Chondrocyte (in vitro differentiated cells): ENCODE measurements around the gene CST4. TPM values are rescaled to one million over a fixed set of nuclear protein-coding genes. Genes with fewer than 3 reads are reported as not detected.
A peak's percentile ranks its signal among the peaks of the same experiment; 100 is the strongest.
"Not testable (repeated sequence)": the region's sequence is repeated elsewhere in the genome, so short reads cannot be mapped to it uniquely, and the experiment has no call there.

Source experiments
- DNase-seq: peaks from one replicate; pipeline ENCODE4 v3.0.0; 2021; ENCODE audit warnings: mixed read lengths, low spot score
- H3K27ac Mint-ChIP-seq: one replicate; pipeline ENCODE4 v1.8.0; 2021; ENCODE audit warnings: mild to moderate bottlenecking, moderate library complexity, mixed read lengths; ENCODE audit not compliant: unreplicated experiment
- H3K27me3 Mint-ChIP-seq: 2 replicates; pipeline ENCODE4 v1.8.0; 2021; ENCODE audit warnings: low read depth, mixed read lengths
- H3K36me3 Mint-ChIP-seq: 2 replicates; pipeline ENCODE4 v1.8.0; 2021; ENCODE audit warnings: low read depth, mixed read lengths
- H3K4me1 Mint-ChIP-seq: 2 replicates; pipeline ENCODE4 v1.8.0; 2021; ENCODE audit warnings: low read depth, mild to moderate bottlenecking, mixed read lengths
- H3K4me3 Mint-ChIP-seq: one replicate; pipeline ENCODE4 v1.8.0; 2021; ENCODE audit warnings: mild to moderate bottlenecking, moderate library complexity, mixed read lengths; ENCODE audit not compliant: unreplicated experiment
- H3K9me3 Mint-ChIP-seq: 2 replicates; pipeline ENCODE4 v1.8.0; 2021; ENCODE audit warnings: low read depth, mixed read lengths
- total RNA-seq: library from RNA; stranded (reverse); gene quantifications from 3 replicates; pipeline ENCODE4 v1.2.1, GENCODE V29; 2021
- TF ChIP-seq, protein P1 (sequence below): fragments of 200-600 bp; sonication (generic); IDR thresholded peaks from 2 replicates; pipeline ENCODE4 v1.5.0; 2021; ENCODE audit warnings: antibody characterized with exemption, mild to moderate bottlenecking, moderate library complexity

CST4 gene
- total RNA-seq, 1 donor from 2014 or later, result not detected

DNA sequence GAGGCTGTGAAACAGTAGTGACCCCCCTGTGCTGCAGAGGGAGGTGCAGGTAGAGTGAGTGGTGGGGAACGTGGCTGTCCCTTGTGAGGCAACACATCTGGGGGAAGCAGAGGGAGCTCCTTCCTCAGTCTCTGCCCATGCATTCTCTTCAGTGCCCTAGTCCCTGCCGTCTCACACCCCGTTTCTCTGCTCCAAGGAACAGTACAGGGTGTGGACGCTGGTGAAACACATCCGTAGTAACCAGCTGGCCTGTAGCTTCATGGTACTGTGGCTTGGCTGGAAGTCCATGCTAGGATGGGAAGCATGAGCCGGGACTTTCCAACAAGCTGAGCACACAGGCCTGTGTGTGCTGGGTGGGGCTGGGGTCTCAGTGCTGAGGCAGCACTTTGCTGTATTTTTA, 25.7 kb downstream of the CST4 start:
- Mint-ChIP-seq H3K27me3 (no peaks in the 10 kb centered on the region), H3K4me3 (no peak overlapping the region), H3K9me3 (no peaks in the 10 kb centered on the region), H3K27ac (no peak overlapping the region), H3K36me3 (no peaks in the 10 kb centered on the region), H3K4me1 (peaks cover 23% of the 10 kb centered on the region)
- TF ChIP-seq, protein P1, sequence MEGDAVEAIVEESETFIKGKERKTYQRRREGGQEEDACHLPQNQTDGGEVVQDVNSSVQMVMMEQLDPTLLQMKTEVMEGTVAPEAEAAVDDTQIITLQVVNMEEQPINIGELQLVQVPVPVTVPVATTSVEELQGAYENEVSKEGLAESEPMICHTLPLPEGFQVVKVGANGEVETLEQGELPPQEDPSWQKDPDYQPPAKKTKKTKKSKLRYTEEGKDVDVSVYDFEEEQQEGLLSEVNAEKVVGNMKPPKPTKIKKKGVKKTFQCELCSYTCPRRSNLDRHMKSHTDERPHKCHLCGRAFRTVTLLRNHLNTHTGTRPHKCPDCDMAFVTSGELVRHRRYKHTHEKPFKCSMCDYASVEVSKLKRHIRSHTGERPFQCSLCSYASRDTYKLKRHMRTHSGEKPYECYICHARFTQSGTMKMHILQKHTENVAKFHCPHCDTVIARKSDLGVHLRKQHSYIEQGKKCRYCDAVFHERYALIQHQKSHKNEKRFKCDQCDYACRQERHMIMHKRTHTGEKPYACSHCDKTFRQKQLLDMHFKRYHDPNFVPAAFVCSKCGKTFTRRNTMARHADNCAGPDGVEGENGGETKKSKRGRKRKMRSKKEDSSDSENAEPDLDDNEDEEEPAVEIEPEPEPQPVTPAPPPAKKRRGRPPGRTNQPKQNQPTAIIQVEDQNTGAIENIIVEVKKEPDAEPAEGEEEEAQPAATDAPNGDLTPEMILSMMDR, result no peak
- DNase-seq, result no peak

DNA sequence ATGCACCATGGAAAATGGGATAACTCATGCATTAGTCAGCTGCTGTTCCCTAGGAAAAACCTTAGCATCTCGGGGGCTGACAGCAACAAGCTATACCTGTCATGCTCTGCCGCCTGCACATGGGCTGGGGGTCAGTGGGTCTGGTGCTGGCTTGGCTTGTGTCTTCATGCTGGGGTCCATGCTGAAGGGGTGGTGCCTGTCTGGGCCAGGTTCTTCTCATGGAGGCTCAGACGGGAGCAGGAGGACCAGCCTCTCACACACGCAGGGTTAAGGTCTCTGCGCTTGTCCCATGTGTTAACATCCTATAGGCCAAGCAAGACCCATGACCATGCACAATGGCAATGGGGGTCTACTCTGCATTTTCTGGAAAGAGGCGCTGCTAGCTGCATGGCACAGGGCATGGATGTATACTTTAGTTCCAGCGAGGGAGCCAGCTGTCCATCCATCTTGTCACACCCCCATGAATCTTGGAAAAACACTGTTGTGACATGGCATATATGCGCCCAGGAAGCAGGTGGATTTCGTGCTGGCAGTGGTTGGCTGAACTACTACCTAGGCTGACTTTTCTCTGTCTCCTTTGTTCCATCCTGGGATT, 26.5 kb downstream of the CST4 start:
- no peak for DNase-seq
- H3K27me3 Mint-ChIP-seq, result no peaks in the 10 kb centered on the region
- no peaks in the 10 kb centered on the region for H3K9me3 Mint-ChIP-seq
- TF ChIP-seq, protein P1, result no peak
- H3K36me3 Mint-ChIP-seq, result no peaks in the 10 kb centered on the region
- no peak overlapping the region for H3K27ac Mint-ChIP-seq
- peaks cover 24% of the 10 kb centered on the region for H3K4me1 Mint-ChIP-seq
- H3K4me3 Mint-ChIP-seq, result no peak overlapping the region

DNA sequence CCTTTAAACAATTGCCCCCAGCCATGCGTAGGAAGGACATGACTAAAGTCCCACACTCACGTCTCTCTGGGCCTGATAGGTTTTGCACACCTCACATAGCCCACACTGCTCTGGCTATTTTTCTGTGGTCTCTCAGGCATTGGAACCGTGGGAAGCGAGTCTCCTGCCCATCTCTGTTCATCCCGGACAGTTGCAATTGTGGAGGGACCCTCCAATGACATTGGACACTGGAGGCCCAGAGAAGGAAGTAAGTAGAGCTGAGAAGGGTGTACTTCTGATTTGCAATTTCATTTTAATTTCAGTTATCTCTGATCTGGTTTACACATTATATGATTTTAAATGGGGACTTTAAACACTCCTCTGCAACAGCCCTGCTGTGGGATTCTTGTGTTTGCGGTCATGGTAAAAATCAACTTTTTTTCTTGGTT, 27.8 kb downstream of the CST4 start:
- Mint-ChIP-seq H3K27ac (no peak overlapping the region), H3K4me1 (peaks cover 24% of the 10 kb centered on the region), H3K36me3 (no peaks in the 10 kb centered on the region), H3K9me3 (no peaks in the 10 kb centered on the region), H3K4me3 (no peak overlapping the region), H3K27me3 (no peaks in the 10 kb centered on the region)
- TF ChIP-seq, protein P1, result no peak
- DNase-seq, result no peak

DNA sequence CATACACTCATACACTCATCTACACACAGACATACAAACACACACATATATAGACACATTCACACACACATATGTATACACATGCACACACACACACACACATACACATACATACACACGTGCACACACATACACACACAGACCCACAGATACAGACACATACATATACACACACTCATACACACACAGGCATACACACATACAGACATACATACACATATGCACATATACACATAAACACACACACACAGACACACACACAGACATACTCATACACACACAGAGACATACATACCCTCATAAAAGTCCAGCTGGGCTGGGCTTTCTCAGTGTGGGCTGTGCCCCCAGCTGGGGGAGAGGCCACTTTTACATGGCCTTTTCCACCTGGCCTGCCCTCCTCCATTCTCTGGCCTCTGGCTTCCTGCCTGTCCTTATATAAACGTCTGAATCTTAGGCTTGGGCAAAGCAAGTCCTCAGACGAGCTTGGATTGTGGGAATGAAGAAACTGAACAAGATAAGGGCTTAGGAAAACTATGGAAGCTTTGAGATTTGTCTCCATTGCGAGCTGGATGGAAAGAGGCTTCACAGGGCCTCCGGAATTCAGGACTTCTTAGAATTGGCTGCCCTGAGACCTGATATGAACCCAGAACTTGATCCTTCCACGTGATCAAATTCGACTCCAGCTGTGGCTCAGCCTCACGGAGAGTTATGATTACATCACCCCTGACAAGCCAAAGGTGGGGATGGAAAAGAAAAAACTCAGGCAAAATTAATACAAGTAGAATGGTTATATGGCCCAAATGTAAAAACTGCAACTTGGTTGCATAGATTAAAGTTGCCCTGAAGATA, 28.6 kb downstream of the CST4 start:
- peak overlapping the region; percentile 39 for H3K27ac Mint-ChIP-seq
- no peak for DNase-seq
- H3K36me3 Mint-ChIP-seq, result no peaks in the 10 kb centered on the region
- no peak overlapping the region for H3K4me3 Mint-ChIP-seq
- no peaks in the 10 kb centered on the region for H3K27me3 Mint-ChIP-seq
- peaks cover 24% of the 10 kb centered on the region for H3K4me1 Mint-ChIP-seq
- no peaks in the 10 kb centered on the region for H3K9me3 Mint-ChIP-seq
- TF ChIP-seq, protein P1, result no peak

DNA sequence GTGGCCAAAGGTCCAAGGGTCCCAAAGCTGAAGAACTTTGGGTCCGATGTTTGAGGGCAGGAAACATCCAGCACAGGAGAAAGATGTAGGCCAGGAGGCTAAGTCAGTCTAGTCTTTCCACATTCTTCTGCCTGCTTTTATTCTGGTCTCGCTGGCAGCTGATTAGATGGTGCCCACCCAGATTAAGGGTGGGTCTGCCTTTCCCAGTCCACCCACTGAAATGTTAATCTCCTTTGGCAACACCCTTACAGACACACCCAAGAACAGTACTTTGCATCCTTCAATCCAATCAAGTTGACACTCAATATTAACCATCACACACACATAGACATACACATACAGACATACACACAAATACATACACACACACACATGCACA, 29.2 kb downstream of the CST4 start:
- Mint-ChIP-seq H3K4me1 (peaks cover 24% of the 10 kb centered on the region), H3K27ac (peak overlapping the region; percentile 39)
- not testable (repeated sequence) for H3K9me3 Mint-ChIP-seq, H3K4me3 Mint-ChIP-seq, H3K36me3 Mint-ChIP-seq, H3K27me3 Mint-ChIP-seq, DNase-seq
